NCI-H524 treated with DMSO at 0.1 percent for 48 hours (cell line): ENCODE results near the gene LITAFD.
"Not testable (repeated sequence)": the region's sequence is repeated elsewhere in the genome, so short reads cannot be mapped to it uniquely, and the experiment has no call there.

Source experiments
- DNase-seq: peaks from one replicate; lab custom pipeline; 2025; lab: John Stamatoyannopoulos, UW

The LITAFD gene

GRCh38 chr16:8882041-8882617 is at the start of gene LITAFD:
Gene LITAFD (plus strand): TSS chr16:8882351. CDS start chr16:8884356, 2,005 bp downstream.
- no peak for DNase-seq

GRCh38 chr16:8832717-8833105 is 49.4 kb upstream of the LITAFD start:
- no peak for DNase-seq

- DNase-seq, result not testable (repeated sequence)
These were observed 45.4 kb upstream of the LITAFD start for GRCh38 chr16:8836797-8837196.

DNA sequence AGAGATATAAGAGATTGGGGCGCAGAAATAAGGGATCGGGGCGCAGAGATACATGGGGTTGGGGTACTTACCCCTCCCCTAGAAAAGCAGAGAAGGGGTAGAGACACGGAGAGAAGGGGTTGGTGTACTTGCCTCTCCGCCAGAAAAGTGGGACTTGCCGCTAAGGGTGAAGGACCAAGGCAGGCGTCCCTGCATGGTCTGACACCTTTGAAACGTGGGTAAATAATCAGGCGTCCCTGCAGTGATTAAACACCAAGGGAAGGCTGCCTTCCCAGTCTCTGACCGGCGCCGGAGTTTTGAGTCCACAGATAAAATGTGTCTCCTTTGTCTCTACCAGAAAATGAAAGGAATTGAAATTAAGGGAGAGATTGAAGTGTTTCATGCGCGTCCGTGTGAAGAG is 44.6 kb upstream of the LITAFD start:
- DNase-seq, result not testable (repeated sequence)

DNA sequence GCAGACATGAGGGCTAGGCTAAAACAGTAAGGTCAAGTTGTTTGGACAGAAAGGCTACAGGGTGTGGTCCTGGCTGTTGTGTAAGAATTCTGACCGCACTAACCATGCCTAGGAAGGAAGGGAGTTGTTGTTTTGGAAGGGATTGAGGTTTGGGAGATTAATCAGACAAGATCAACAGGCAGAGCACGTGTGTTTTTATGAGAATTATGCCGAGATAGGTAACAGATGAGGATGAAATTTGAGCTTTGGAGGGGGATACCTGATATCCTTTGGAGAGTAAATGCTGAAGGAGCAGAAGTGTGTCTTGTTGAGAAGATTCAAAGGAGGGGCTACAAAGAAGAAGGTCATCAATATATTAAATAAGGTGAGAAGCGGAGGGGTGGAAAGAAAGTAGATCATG is 40.1 kb upstream of the LITAFD start:
- DNase-seq, result peak; percentile 78

DNA sequence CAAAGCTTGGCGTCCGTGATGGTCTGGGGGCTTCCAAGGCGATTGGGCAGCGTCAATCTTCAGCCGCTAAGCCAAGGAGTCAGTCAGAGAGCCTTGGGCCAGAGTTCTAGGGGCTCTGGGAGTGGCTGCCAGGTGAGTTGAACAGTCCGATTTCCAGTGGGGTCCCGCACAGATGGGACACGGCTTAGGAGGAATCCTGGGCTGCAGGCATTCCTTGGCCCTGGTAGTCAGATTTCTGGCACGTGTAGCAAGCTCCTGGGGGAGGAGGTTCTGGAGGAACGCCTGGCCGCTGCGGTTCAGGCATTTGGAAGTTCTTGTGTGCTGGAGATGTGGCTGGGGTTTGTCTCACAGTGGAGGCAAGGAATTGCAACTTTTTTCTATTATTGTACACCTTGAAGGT is 38.9 kb upstream of the LITAFD start:
- not testable (repeated sequence) for DNase-seq

- DNase-seq, result no peak
These were observed 36.4 kb upstream of the LITAFD start for GRCh38 chr16:8845699-8846298.

DNA sequence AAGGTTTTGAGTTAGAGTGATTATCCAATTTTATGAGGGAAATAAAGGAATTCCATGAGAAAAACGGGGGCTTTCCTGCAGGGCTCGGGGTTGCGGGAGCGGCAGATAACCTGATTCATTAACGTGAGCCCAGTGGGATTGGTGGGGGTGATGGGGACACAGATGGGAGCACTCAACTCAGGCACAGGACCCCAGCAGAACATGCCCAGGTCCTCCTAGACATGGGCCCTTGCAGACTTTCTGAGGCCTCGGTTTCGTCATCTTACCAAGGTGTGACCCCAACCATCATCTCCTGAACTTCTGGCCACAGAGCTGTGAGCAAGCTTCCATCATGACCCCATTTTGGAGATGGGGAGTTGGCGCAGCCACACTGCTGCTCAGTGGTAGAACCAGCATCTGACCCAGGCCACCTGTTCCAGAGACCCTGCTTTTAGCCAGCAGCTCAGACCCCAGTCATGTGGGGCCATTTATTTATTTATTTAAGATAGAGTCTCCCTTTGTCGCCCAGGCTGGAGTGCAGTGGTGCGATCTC is 35.7 kb upstream of the LITAFD start:
- DNase-seq, result no peak

- DNase-seq, result no peak
These were observed 35.0 kb upstream of the LITAFD start for GRCh38 chr16:8847145-8847544.

DNA sequence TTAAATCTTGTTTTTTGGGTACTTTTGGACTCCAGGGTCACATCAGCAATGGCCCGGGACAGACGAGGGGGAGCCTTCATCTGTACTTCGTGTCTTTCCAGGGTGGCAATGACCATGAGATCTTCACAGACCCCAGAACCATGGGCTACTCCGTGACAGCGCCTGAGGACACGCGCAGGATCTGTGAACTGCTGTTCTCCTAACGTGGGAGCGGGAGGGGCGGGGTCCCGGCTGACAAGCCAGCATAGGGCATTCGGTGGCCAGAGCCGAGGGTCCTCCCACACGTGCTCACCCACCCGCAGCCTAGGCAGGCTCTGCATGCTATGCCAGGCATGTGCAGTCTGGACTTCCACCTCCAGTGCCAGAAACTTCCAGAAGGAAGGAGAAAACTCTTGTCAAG is 34.5 kb upstream of the LITAFD start:
- DNase-seq, result no peak

GRCh38 chr16:8848231-8848938 is 33.8 kb upstream of the LITAFD start:
- no peak for DNase-seq

DNA sequence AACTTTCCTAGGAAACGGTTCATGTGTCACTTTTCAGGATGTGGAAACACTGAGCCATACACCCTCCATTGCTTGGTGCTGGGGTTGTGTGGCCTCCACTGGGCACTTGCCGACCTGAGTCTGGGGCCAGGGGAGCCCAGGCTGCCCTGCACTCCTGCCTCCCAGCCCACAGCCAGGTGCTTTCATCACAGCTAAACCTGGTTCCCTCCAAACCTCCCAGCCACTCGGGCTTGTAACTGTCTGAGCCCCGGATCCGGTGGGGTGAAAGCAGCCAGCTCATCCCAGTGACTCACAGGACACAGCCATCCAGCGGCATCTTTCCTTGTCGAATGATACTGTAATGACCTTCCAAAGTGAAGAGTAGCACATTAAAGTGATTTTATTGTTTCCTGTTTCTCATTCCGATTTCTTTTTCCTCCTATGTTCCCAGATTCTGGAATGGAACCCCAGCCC is 33.2 kb upstream of the LITAFD start:
- DNase-seq, result no peak

- no peak for DNase-seq
These were observed 32.6 kb upstream of the LITAFD start for GRCh38 chr16:8849411-8850011.

DNA sequence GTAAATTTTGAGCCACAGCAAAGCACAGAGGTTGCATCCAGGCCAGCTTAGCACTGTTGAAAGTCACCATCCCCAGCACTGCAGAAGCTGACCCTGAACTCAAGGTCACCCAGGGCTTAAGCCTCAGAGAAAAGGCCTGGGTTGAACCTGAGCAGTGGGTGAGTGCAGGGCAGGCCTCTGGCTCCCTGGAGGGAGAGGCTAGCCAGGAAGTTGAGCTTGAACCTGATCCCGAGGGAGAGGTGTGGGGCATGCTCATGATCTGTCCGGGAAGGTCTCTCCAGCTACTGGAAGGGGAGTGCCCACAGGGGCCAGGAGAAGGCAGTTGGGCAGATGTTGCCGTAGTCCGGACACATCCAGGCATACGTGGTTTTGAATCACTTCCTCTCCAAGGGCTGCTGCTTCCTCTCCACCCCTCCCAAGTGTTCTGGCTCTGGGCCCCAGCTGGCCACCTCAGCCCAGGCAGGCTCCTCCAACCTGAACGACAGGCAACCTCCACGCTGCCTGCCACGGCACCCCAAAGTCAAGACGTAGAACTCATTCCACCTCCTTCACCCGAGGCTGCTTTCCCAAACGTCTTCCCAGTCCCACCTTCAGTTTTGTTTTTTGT is 31.8 kb upstream of the LITAFD start:
- DNase-seq, result no peak

DNA sequence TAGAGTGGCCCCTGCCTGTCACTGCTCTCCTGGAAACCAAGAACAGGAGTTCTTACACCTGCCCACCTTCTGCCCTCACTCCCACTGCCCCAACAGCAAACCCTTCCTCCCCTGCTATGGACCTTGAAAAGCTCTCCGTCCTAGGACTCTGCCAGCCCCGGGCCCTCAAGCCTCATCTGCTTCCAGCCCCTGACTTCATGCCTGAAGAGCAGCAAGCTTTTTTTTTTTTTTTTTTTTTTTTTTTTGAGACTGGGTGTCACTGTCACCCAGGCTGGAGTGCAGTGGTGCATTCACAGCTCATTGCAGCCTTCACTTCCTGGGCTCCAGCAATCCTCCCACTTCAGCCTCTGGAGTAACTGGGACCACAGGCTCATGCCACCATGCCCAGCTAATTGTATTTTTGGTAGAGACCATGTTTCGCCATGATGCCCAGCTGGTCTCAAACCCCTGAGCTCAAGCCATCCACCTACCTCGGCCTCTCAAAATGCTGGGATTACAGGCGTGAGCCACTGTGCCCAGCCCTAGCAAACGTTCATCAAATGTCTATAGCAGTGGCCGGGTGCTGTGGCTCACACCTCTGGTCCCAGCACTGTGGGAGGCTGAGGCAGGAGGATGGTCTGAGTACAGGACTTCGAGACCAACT is 30.3 kb upstream of the LITAFD start:
- DNase-seq, result no peak

- DNase-seq, result no peak
These were observed 29.6 kb upstream of the LITAFD start for GRCh38 chr16:8852534-8852933.

DNA sequence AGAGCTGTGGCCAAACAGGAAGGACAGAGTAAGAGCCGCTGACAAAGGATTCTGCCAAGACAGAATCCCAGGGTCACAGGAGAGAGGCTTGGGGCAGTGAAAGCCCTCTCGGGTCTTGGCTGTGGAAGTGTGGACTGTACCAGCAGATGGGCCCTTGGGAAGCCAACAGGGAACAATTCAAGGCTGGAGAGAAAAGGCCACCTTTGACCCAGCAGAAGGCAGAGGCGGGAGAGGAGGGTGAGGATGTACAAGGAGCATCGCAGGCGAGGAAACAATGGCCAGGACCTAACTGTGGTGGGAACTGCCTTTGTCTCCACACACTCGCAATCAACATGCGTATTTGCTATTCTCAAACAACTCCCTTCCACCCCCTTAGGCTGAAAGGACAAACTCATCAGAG is 29.0 kb upstream of the LITAFD start:
- DNase-seq, result no peak

GRCh38 chr16:8853611-8854010 is 28.5 kb upstream of the LITAFD start:
- DNase-seq, result no peak

GRCh38 chr16:8854298-8854948 is 27.7 kb upstream of the LITAFD start:
- no peak for DNase-seq

DNA sequence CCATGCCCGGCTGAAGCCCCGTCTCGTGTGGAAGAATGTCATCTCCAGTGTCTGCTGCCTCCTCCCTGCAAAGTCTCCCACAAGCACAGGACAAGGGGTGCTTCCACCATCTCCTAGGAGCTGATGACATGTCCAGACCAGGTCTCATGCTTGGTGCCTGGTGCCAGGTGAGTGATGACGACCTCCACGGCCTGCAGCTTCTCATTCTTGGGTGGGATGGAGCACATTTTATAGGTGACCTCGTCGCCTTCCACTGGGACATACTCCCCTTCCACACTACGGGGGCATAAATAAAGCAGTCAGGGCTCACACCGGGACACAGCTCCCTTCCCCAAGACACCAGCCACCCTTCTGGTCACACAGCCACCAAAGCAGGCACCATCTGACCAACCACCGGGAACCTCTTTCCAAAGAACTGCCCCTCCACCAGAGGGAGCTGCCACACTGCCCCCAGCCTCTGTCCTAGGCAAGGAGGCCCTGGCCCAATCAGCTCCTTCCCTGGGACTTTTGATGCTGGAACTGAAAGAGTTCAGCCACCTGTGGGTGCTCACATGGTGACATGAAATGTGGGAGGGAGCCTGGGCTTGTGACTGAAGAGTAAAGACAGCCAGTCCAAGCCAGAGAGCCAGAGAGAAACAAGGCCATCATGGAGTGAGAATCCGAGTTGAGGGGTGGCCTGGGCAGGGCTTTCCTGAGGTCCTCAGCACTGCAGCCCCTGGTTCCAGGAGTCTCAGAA is 26.9 kb upstream of the LITAFD start:
- no peak for DNase-seq

GRCh38 chr16:8855972-8856371 is 26.2 kb upstream of the LITAFD start:
- DNase-seq, result no peak
